NAMALWA (cell line): ENCODE results near the gene LRRC10B.
"Not testable (repeated sequence)": the region's sequence is repeated elsewhere in the genome, so short reads cannot be mapped to it uniquely, and the experiment has no call there.

ENCODE experiments used
- DNase-seq: peaks from one replicate; pipeline ENCODE4 v3.0.0-alpha.2; 2015; ENCODE audit warnings: low spot score

The LRRC10B gene

DNA sequence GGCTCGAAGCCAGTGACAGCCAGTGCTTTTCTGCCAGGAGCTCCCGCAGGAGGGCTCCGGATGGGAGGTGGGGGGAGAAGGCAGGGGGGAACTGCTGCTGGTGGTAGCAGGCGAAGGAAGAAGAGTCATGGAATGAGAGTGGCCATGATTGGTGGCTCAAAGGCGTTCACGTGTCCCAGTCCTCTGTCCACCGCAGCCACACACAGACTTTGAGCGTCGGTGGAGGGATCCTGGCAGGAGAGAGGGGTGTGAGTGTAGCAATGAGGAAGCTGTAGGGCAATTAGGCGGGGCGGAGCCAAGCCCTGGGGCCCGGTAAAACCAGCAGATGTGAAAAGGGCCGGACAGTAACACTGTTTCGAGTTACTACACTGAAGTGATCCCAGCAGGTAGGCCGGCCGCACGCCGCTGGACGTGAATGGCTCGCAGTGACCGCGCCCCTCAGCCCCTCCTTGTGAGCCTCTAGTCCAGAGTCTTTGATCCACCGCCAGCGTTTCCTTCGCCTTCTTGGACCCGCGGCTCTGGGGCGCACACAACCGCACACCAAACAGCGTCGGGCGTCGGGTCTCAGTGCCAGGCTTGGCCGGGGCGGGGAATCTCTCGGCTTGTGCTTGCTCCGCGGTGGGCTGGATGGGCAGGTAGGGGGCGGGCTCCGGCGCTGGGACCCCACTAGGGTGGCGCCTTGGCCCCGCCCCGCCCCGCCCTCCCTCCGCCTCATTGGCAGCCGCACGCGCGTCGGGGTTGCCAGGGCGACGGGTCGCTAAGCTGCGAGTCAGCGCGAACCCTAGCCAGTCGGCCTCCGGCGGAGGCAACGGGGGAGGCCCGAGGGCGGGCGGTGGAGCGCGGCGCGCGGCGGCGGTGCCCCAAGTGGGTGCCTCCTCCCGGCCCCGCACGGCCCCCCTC, at the start of gene LRRC10B:
LRRC10B (plus strand) TSS at position 788 of the 900 bp plus-strand sequence. CDS start 250 bp downstream, outside the sequence.
- no peak for DNase-seq

DNA sequence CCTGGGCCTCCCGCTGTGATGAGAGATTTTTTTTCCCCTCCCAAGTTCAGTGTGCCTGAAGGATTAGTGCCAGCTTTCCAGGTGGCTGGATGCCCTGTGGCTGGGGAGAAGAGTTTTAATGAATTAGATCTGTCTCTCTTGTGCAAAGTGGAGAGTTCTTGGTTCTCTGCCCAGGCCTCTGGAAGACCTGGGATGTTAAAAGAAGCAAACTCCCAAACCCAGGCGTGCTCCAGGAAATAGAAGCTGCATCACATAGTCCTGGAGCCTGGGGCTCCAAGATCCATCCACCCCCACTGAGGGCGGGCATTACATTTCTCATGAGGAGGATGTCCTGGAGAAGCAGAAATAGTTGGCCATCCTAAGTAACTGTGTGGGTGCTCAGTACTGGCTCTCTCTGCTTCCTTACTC, 48.1 kb upstream of the LRRC10B start:
- no peak for DNase-seq

DNA sequence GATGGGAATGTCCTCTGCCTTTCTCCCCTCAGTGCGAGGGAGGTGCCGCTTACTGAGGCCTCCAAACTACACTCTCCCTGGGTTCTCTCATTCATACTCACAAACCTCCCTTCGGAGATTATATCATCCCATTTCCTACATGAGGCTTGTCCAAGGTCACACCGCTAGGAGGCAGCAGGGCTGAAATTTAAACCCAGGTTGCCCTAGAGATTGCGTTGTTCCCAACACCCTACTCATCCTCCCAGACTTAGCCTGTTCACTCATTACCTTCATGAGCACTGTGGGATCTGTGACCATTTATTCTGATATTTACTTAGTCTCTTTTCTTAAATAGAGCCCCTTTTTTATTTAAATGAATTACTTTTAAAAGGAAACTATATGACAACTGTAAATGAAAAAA, 47.6 kb upstream of the LRRC10B start:
- no peak for DNase-seq

DNA sequence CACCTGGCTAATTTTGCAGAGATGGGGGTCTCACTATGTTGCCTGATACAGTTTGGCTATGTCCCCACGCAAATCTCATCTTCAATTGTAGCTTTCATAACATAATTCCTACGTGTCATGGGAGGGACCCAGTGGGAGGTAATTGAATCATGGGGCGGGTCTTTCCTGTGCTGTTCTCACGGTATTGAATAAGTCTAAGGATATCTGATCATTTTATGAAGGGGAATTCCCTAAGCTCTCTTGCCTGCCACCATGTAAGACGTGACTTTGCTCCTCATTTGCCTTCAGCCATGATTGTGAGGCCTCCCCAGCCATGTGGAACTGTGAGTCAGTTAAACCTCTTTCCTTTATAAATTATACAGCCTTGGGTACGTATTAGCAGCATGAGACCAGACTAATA, 40.9 kb upstream of the LRRC10B start:
- not testable (repeated sequence) for DNase-seq

DNA sequence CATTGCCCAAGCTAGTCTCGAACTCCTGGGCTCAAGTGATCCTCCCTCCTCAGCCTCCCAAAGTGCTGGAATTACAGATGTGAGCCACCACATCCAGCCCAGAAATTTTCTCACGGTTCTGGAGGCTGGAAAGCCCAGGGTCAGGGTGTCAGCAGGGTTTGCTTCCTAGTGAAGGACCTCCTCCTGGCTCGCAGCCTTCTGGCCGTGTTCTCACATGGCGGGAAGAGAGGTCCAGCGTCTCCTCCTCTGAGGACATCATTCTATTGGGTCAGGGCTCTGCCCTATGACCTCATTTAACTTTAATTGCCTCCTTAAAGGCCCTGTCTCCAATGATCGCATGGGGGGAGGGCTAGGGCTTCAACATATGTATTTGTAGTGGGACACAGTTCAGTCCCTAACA, 40.5 kb upstream of the LRRC10B start:
- DNase-seq = no peak

DNA sequence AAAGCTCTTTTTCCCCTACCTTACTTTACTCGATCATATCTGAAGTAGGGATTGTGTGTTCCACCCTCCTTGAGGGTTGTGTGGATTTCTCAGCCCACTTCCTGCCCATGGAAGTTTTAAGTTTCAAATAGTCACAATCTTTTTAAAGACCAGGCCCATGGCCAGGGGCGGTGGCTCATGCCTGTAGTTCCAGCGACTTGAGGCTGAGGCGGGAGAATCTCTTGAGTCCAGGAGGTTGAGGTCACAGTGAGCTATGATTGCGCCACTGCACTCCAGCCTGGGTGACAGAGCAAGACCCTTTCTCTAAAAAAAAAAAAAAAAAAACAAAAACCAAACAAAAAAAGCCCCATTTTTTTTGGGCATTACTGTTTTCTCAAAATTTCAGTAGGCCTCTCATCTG, 36.3 kb upstream of the LRRC10B start:
- DNase-seq = no peak

DNA sequence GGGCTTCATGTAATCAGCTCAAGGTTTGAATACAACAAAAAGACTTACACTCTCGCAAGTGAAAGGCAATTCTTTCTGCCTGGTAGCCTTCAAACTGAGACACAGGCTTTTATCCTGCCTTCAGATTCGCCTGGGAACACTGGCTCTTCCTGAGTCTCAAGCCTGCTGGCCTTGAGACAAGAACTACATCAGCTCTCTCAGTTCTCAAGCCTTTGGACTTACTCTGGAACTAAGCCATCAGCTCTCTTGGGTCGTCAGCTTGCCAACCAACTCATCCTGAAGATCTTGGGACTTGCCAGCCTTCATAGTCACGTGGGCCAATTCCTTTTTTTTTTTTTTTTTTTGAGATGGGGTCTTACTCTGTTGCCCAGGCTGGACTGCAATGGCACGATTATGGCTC, 35.7 kb upstream of the LRRC10B start:
- no peak for DNase-seq

DNA sequence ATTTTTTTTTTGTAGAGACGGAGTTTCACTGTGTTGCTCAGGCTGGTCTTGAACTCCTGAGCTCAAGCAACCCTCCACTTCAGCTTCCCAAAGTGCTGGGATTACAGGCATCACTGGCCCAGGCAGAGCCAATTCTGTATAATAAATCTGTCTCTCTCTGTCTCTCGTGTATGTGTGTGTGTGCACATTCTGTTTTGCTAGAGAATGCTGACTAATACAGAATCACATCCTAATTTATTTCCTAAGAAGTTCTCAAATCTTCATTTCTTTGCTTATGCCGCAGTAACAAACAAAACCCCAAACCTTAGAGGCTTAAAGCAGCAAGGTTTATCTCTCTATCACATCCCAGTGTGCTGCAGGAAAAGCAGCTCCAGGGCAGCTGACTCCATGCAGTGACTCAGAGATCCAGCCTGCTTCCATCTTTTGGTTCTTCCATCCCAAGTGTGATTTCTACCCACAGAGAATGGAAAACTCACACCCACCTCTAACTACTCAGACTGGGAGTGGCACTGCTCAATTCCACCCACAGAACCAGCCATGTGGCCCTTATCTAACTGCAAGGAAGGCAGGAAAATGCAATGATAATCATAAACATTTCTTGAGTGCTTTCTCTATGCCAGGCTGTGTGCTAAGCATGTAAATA, 35.1 kb upstream of the LRRC10B start:
- no peak for DNase-seq

DNA sequence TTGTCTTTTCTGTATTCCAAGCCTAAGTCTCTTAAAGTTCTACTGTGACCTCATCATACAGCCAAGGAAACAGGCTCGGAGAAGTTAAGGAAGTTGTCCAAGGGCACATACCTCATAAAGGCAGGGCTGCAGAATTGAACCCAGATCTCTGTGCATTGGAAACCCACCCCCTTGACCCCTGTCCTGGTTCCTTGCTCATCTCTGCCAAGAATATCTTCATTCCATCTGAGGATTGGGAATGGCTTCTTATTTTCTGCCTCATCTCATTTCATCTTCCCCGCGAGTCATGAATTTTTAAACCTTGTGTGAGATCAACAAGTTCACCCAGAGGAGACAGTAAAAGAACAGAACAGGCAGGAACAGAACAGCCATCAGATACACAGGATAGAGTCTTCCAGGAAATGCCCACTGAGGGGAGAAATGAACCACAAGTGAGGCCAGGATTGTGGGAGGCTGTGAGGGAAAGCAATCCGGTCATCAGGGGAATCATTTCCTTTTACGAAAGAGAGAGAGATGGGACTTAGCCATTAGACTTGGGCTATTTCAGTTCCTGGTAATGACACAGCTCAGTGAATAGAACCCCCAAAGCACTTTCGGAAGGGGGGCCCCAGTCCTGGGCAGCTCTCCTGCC, 34.4 kb upstream of the LRRC10B start:
- no peak for DNase-seq

DNA sequence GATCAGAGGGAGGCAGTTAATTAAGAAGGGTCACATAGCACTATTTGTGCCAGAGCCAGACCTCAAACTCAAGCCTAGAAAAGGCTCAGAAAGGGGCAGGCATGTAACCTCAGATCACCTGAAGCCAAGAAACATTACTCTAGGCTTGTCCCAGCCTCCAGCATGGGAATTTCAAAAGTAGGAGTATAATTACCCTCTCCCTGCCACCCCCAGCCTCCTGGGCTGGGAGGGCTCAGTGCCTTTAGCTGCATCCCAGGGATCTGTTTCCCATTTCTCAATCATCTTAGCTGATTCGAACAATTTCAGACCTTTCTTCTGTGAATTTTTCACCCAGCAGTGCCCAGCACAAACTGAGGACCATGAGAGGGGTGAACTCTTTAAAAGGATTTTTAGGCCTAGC, 33.1 kb upstream of the LRRC10B start:
- DNase-seq = no peak

DNA sequence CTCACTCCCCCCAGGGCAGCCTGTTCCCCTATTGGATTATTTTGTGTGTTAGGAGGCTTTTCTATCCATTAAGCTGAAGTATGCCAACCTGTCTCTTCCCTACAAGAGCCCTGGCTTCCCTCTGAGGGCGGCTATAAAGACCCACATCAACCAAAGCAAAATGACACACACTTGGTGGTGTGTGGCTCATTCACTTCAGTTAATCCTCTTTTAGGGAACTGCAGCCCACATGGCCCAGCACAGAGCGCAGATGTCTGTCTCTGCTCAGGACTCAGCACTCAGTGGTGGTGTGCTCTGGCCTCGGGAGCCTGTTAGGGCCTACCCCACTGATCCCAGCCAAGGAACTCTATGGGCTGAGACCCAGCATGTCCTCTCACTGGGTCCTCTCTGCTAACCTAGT, 32.2 kb upstream of the LRRC10B start:
- DNase-seq = no peak

DNA sequence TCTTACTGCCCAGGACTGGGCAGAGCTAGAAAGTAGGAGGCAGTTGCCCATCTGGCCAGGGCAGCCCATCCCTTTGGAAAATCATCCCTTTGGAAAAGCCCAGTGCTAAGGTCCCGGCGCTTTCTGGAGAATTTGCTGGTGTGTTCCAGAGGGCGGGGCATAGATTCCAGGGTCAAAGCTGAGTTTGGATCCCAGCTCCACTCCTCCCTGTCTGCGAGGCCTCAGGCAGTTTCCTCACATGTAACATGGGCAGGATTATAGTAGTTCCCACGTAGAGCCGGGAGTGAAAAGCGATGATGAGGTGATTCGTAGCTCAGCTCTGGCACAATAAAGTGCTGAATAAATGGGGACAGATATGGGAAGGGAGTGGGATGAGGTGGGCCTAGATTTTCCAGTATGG, 31.4 kb upstream of the LRRC10B start:
- no peak for DNase-seq

DNA sequence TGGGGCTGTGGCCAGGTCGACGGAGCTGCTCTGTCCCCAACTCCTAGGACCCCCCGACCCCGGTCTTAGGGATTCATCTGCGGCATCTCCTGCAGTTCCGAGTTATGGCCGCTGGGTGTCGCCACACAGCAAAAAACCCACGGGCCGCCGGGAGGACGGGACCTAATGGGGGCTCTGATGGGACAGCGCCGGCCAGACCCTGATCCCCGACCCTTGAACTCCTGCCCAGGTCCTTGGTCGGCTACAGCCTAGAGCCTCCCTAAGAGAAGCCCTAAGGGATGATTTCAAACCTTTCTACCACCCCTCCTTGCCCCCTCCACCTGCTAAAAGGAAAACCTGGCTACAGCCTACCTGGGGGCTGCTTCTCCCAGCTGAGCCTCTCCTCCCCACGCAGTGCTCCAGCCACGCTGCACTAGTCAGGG, 30.8 kb upstream of the LRRC10B start:
- DNase-seq = peak; percentile 64

DNA sequence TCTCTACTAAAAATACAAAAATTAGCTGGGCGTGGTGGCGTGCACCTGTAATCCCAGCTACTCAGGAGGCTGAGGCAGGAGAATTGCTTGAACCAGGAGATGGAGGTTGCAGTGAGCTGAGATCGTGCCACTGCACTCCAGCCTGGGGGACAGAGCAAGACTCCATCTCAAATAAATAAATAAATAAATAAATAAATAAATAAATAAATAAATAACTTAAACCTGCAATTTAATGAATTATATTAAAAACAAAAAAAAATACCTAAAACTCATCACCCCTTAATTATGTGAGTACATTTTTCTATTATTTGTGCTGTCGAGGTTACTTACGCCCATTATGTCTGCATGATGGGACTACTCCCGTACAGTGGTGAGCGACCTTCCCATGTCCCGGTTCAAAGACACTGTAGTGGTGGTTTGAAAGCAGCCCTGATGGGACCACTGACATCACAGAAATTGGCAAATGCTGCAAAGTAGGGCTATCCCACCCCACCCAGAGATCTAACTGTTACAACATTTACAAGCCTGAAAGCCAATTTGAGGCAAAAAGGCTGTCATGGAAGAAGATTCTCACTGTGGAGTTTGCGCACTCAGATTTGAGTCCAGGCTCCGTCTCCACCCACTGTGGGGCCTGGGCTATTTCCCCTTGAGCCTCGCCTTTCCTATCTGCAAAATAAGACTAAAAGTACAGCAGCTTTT, 29.0 kb upstream of the LRRC10B start:
- DNase-seq = not testable (repeated sequence)

DNA sequence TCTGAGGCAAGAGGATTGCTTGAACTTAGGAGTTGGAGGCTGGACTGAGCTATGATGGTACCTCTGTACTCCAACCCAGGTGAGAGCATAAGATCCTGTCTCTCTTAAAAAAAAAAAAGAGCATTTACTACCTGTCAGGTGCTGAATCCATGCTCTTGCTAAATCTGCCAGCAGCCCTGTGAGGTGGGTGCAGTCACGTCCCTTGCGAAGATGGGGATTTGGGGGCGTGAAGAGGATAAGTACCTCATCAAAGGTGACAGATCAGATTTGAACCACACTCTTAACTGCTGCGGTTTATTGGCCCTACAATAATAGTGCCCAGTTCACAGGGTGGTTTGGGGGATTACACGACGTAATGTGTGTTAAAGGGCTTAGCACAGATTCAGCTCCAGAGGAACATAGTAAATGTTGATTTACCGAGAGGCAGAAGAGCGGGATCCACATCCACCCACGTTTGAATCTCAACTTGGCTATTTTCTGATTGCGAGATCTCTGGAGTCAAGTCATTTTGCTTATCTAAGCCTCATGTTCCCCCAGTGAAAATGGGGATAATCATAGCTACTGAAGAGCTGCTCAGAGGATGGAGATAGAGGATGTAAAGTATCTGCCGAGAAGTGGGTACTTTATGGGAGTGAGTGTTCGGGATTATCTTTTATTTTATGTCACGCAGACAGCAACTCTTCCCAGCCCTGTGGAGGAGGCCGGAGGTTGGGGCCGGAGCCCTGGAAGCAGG, 28.1 kb upstream of the LRRC10B start:
- no peak for DNase-seq

DNA sequence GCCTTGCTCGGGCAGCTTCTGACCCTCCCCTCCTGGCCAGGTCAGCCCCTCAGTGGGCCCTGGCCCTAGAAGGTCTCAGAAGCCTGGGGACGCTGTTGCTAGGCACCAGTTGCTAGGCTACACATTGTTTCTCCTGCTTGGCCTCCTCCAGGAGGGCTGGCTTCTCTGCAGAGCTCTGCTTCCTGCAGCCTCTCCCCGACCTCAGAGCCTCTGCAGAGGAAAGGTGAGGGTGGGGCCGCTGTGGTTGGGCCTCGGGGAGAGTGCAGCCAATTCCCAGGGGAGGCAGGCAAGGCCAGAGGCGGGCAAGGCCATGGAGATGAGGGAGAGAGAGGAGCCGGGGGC, 27.6 kb upstream of the LRRC10B start:
- peak; percentile 60 for DNase-seq

DNA sequence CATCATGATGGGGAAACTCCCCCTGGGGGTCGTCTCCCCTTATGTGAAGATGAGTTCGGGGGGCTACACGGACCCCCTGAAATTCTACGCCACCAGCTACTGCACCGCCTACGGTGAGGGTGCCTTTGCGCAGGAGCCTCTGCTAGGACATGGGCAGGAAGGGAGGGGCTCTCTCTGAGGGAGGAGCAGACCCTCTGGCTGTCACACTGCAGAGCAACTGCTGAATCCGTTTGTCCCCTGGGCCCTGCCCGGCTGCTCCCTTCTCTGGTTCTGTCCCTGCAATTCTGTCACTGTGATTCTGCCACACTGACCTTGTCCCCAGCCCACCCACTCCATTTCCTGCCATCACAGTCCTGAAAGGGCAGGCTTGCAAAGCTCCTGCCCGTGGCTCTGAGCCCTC, 26.7 kb upstream of the LRRC10B start:
- no peak for DNase-seq

DNA sequence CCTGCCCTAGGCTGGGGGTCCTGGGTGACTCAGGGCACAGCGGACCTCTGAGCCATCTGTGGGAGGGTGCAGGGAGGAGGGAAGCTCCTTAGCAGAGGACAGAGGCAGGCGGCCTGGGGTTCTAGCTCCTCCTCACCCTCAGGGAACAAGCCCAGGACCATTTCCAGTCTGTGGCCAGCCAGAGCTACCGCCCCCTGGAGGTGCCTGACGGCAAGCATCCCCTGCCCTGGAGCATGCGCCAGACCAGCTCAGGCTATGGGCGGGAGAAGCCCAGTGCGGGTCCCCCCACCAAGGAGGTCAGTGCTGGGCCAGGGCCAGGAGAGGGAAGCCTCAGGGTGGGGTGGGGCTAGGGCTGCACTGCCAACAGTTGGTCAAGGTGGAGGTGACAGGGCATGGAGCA, 26.0 kb upstream of the LRRC10B start:
- peak; percentile 38 for DNase-seq

DNA sequence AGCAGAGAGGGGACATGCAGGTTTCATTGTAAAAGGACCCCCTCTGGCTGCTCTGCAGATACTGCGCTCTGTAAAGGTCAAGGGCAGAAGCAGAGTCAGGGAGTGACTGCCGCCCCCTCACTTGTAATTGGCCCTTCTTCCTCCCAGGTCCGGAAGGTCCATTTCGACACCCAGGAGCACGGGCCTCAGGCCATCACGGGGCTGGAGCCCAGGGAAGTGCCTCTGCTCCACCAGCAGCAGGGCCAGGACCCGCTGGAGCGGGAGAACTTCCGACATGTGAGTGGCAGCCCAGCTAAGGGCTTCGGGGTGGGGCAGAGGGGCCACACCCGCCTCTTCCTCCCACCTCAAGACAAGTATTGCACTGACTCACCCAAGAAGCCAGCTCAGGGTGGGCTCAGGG, 24.0 kb upstream of the LRRC10B start:
- DNase-seq = no peak

DNA sequence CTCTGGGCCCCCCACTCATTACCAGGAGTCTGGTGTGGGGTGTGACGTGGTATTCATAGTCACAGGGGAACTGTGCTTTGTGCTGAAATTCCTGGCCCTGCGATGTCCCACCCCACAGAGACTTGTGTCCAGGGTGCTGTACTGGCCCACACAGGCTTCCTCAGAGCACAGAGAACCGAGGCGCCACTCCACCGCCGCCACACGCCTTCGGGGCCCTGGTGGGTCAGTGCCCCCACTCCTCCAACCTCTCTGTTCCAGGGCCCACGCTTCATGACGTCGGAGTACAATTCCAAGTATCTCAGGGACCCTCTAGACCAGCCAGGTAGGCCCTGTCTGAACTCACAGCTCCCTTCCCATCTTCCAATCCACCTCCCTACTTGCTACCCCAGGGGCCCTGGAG, 23.5 kb upstream of the LRRC10B start:
- DNase-seq = no peak

DNA sequence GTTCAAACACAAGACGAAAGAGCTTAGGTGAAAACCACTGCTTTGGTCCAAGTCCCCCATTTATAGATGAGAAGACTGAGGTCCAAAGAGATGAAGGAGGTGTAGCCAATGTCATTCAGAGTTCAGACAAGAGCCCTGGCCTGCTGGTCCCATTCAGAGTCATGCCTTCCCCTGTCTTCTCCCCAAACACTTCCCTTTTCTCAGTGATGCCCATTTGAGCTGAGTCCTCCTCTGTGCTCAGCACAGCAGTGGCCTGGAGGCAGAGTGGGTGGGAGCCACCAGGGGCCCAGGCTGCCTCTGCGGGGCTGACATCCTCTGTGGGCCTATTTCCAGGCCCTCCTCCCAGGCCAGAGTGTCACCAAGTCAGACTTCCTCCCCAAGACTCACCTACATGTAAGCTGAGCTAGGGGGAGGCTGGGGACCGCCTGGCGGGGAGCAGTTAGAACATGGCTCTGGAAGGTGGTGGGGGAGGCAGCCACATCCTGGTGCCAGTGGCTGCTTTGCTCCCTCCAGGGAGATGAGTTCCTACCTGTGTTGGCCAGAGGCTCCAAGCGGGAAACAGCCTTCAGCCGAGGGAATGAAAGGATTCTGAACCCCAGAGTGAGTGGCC, 22.4 kb upstream of the LRRC10B start:
- DNase-seq = no peak
